Fibroblast of skin of right quadriceps (primary cell): Measurements from ENCODE around the gene CAMK2N1.

ENCODE experiments used
- DNase-seq: peaks from one replicate; pipeline ENCODE4 v3.0.0-alpha.2; 2013

CAMK2N1 gene

GRCh38 chr1:20477348-20478056 lies 8.5 kb downstream of the CAMK2N1 start:
- DNase-seq = no peak

- DNase-seq = no peak
These were observed 9.6 kb downstream of the CAMK2N1 start for GRCh38 chr1:20476265-20477038.

DNA sequence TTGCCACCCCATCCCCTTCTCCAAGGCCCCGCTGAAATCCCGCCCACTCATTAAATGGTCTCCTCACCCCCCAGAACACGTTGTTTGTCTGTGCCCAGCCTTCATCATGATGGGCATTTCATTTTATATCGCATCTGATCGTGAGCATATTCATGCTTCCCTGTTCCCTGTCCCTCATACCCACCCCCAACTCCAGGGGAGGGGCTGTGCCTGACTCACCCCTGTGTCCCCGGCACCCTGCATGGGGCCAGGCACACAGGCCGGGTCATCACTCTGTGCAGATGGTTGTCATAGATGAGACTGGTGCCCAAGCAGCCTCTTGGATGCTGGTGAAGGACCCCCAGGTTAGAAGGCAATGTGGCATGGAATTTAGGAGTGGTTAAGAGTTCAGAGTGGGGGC lies 11.0 kb downstream of the CAMK2N1 start:
- no peak for DNase-seq

GRCh38 chr1:20474333-20474975 lies 11.6 kb downstream of the CAMK2N1 start:
- DNase-seq = no peak

DNA sequence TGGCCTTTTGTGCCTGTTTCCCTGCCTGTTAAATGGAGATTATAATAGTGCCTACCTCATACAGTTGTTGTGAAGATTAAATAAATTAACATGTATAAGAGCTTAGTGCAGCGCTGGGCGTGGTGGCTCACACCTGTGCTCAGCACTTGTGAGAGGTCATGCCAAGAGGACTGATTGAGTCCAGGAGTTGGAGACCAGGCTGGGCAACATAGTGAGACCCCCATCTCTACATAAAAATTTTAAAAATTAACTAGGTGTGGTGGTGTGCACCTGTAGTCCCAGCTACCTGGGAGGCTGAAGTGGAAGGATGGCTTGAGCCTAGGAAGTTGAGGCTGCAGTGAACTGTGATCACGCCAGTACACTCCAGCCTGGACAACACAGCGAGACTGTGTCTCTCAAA lies 12.1 kb downstream of the CAMK2N1 start:
- DNase-seq = no peak

DNA sequence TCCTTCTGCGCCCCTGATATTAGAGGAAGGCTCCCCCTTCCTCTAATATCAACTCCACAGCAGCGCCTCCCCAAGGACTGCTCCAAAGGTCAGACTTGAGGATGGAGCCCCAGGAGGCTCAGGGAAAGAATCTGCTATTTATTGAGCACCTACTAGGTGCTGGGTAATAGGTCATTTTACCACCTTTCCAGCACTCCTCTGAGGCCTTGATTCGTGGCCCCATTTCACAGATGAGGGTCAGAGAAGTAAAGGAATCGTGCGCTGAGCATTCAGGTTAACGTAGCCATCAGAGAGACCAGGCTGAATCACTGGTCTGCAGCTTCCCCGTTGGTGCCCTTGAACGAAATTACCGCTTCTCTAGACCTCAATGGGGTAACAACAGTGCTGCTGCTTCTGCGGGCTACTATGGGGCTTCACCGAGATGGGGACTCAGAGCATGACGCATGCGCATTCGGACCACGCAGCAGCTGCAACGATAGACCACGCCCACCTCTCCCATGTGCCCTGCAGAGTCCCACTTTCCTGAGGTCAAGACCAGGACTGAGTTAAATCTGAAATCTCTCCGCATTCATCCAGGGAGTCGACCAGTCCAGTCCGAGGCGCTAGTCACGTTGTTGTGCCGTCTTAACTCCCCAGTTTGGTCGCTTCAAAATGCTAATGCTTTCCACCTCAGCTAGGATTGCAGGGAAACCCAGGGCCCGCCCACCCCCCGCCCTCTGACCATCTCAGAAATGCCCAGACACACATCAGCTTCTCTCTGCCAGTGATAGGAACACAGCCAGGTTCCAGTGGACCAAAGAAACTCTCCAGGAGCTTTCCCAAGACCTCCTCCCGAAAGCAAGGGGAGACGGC lies 12.9 kb downstream of the CAMK2N1 start:
- peak; percentile 44 for DNase-seq

DNA sequence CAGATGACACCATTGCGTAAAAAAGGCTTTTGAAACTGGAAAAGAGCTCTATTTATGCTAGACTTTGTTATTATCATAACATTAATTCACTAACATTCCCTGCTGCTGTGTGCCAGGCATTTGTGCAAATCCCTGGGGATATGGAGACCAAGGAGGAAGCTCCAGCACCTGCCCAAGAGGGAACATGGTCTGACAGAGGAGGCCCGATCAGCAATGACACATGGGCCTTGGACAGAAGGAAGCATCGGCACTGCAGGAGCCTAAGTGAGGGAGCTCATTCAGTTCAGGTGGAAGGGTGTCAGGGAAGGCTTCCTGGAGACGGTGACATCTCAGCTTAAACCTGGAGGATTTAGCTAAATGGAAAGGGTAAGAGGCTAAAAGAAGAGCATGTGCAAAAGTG lies 13.9 kb downstream of the CAMK2N1 start:
- no peak for DNase-seq

DNA sequence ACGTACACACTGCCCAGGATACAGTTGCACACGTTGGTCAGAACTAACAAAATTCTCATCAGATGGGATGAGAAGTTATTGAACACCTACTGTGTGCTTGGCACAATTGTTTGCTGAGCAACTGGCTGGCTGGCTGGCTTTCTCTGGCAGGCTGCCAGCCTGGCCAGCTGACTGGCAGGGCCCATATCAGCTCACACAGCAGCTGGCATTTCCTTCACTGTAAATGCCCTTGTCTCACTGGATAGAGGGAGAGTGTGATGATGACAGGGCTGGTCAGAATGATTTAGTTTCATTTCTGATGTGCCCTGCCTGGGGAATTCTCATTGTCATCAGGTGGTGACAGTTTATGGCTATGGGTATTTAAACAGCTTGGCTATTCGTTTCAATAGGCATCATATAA lies 15.8 kb downstream of the CAMK2N1 start:
- DNase-seq = no peak

GRCh38 chr1:20469406-20470076 lies 16.5 kb downstream of the CAMK2N1 start:
- DNase-seq = no peak

- no peak for DNase-seq
These were observed 19.7 kb downstream of the CAMK2N1 start for GRCh38 chr1:20466273-20466672.

DNA sequence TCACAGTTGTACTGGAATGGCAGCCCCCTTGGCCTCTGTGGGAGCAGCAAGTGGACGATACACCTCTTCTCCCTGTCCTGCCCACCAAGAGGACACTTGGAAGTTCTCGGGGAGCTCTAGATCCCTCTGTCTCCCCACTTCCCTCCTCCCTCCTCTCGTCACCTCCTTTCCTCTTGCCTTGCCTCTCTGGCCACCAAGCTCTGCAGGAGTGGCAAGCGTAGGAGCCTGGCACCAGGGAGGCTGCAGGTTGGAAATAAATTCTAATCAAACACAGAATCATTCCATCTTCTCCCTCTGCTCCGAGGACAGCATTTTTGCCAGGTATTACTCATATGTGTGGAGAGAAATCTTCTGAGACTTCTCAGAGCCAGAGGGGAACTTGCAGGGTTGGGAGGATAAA lies 20.8 kb downstream of the CAMK2N1 start:
- DNase-seq = no peak

DNA sequence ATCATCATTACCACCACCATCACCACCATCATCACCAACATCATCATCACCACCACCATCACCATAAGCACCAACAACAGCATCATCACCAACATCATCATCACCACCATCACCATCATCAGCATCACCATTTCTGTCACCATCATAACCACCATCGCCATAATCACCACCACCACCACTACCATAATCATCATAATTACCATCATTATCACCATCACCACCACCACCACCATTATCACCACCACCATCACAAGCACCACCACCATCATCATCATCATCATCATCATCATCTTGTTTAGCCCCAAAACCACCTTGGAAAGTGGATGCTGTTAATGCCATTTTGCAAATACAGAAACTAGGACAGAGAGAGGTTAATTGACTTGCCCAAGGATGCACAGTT lies 22.5 kb downstream of the CAMK2N1 start:
- no peak for DNase-seq

DNA sequence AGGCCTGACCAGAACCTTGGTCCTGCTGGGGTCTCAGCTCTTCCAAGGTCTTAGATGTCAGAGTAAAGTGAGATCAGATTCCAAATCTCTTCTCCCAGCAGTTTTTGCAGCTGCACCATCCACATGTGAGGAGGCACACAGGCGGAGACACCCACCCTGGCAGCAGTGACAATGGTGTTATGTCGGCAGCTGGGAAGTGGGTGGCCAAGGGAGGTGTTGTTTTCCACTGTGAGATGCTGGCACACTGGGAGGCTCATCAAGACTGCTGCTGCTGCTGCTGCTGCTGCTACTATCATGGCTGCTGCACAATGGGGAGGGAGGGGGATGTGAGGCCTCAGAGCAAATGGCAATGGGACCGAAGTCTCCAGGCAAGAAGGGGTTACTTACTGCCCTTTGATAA lies 23.6 kb downstream of the CAMK2N1 start:
- no peak for DNase-seq

GRCh38 chr1:20458717-20459116 lies 27.3 kb downstream of the CAMK2N1 start:
- no peak for DNase-seq

- DNase-seq = no peak
These were observed 32.0 kb downstream of the CAMK2N1 start for GRCh38 chr1:20454004-20454403.

GRCh38 chr1:20449735-20450311 lies 36.2 kb downstream of the CAMK2N1 start:
- peak; percentile 83 for DNase-seq

GRCh38 chr1:20448671-20449071 lies 37.3 kb downstream of the CAMK2N1 start:
- DNase-seq = no peak

GRCh38 chr1:20447794-20448193 lies 38.2 kb downstream of the CAMK2N1 start:
- DNase-seq = no peak

- peak; percentile 14 for DNase-seq
These were observed 39.2 kb downstream of the CAMK2N1 start for GRCh38 chr1:20446796-20447195.

- no peak for DNase-seq
These were observed 40.1 kb downstream of the CAMK2N1 start for GRCh38 chr1:20445956-20446355.

- no peak for DNase-seq
These were observed 42.1 kb downstream of the CAMK2N1 start for GRCh38 chr1:20443703-20444586.
